Stimulated activated CD4-positive, alpha-beta T cell treated with anti-CD3 and anti-CD28 coated beads, Interleukin-15, amount 100 ng/mL, for 1 hour (primary cell): ENCODE results near the gene PTAR1.
"Not testable (repeated sequence)": the region's sequence is repeated elsewhere in the genome, so short reads cannot be mapped to it uniquely, and the experiment has no call there.

Source experiments
- DNase-seq, 2 donors: peaks; one replicate each; pipeline ENCODE4 v3.0.0-alpha.2; 2020; ENCODE audit warnings: low read depth in 1 of 2, low spot score in 1 of 2

PTAR1 gene

GRCh38 chr9:69759421-69760277 is at the start of gene PTAR1:
Gene PTAR1 (minus strand): TSS chr9:69760011. CDS start chr9:69759938, 73 bp downstream.
- peak; percentile 76 to 89 for DNase-seq

GRCh38 chr9:69809304-69809863 is 49.6 kb upstream of the PTAR1 start:
- DNase-seq: no peak

- DNase-seq: no peak
These were observed 46.8 kb upstream of the PTAR1 start for GRCh38 chr9:69806627-69807026.

GRCh38 chr9:69805962-69806515 is 46.2 kb upstream of the PTAR1 start:
- DNase-seq: no peak

GRCh38 chr9:69801989-69802388 is 42.2 kb upstream of the PTAR1 start:
- no peak for DNase-seq

GRCh38 chr9:69800027-69800426 is 40.2 kb upstream of the PTAR1 start:
- DNase-seq: not testable (repeated sequence)

GRCh38 chr9:69799521-69799920 is 39.7 kb upstream of the PTAR1 start:
- not testable (repeated sequence) for DNase-seq

GRCh38 chr9:69798744-69799143 is 38.9 kb upstream of the PTAR1 start:
- DNase-seq: no peak

- DNase-seq: no peak
These were observed 37.9 kb upstream of the PTAR1 start for GRCh38 chr9:69797675-69798074.

- no peak for DNase-seq
These were observed 34.5 kb upstream of the PTAR1 start for GRCh38 chr9:69794356-69794755.

- no peak for DNase-seq
These were observed 25.9 kb upstream of the PTAR1 start for GRCh38 chr9:69785757-69786156.

- DNase-seq: no peak
These were observed 13.4 kb upstream of the PTAR1 start for GRCh38 chr9:69773258-69773657.

- no peak for DNase-seq
These were observed 12.1 kb upstream of the PTAR1 start for GRCh38 chr9:69771775-69772418.

- DNase-seq: no peak
These were observed 8.9 kb upstream of the PTAR1 start for GRCh38 chr9:69768716-69769115.

- no peak for DNase-seq
These were observed 8.3 kb upstream of the PTAR1 start for GRCh38 chr9:69768101-69768500.

GRCh38 chr9:69763862-69764261 is 4.1 kb upstream of the PTAR1 start:
- DNase-seq: not testable (repeated sequence)

GRCh38 chr9:69762527-69762926 is 2.7 kb upstream of the PTAR1 start:
- no peak for DNase-seq

GRCh38 chr9:69760278-69760610 is 433 bp upstream of the PTAR1 start:
- DNase-seq: no peak

GRCh38 chr9:69759021-69759420 is 790 bp downstream of the PTAR1 start:
- no peak for DNase-seq

- no peak for DNase-seq
These were observed 1.7 kb downstream of the PTAR1 start for GRCh38 chr9:69757996-69758675.

GRCh38 chr9:69755205-69755604 is 4.6 kb downstream of the PTAR1 start:
- DNase-seq: no peak
